Transverse colon (tissue), 4 donors: ENCODE results near the gene SLC6A7.

ENCODE experiments used
- CTCF ChIP-seq, 5 experiments: fragments of 200-600 bp in 3 of 5; fragments of 450-650 bp in 2 of 5; sonication (generic) in 3 of 5; IDR thresholded peaks; 1 replicate in 2 of 5; 2 replicates in 3 of 5; pipeline ENCODE4 v1.5.1; 2016 to 2017; ENCODE audit warnings: antibody characterized with exemption in 5 of 5, inconsistent platforms in 3 of 5, mild to moderate bottlenecking in 2 of 5, moderate library complexity in 1 of 5
- POLR2A ChIP-seq: fragments of 450-650 bp; IDR thresholded peaks from one replicate; pipeline ENCODE4 v1.6.1; 2016; ENCODE audit warnings: antibody characterized with exemption, mild to moderate bottlenecking, moderate library complexity
- POLR2AphosphoS5 ChIP-seq, 3 donors: sonication (generic); formaldehyde crosslinking; IDR thresholded peaks; one replicate each; pipeline ENCODE4 v1.6.1; 2016; ENCODE audit warnings: antibody characterized with exemption in 3 of 3

- TF ChIP-seq CTCF (IDR thresholded peaks at IDR 0.05) = no peak
- no peak for TF ChIP-seq POLR2AphosphoS5 (IDR thresholded peaks at IDR 0.05)
- no peak for TF ChIP-seq POLR2A
Measured at GRCh38 chr5:150148117-150148927, 41.5 kb upstream of the SLC6A7 start.
